ENCODE data around the gene TCF4.

DNA sequence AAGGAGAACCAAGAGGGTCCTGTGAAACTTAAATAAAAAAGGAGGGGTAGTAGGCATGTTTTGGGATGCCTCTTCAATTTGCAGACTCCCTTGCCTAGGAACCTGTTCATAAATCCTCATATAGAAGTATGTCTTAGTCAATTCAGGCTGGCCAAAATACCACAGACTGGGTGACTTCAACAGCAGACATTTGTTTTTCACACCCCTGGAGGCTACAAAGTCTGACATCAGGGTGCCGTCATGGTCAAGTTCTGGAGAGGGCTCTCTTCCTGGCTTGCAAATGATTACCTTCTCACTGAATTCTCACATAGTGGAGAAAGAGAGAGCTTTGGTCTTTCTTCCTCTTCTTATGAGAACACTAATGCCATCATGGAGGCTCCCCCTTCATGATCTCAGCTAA is 4.1 kb upstream of the TCF4 start:
- TF ChIP-seq, protein P1, sequence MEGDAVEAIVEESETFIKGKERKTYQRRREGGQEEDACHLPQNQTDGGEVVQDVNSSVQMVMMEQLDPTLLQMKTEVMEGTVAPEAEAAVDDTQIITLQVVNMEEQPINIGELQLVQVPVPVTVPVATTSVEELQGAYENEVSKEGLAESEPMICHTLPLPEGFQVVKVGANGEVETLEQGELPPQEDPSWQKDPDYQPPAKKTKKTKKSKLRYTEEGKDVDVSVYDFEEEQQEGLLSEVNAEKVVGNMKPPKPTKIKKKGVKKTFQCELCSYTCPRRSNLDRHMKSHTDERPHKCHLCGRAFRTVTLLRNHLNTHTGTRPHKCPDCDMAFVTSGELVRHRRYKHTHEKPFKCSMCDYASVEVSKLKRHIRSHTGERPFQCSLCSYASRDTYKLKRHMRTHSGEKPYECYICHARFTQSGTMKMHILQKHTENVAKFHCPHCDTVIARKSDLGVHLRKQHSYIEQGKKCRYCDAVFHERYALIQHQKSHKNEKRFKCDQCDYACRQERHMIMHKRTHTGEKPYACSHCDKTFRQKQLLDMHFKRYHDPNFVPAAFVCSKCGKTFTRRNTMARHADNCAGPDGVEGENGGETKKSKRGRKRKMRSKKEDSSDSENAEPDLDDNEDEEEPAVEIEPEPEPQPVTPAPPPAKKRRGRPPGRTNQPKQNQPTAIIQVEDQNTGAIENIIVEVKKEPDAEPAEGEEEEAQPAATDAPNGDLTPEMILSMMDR (IDR thresholded peaks at IDR 0.05): no peak
- TF ChIP-seq POLR2A (IDR thresholded peaks at IDR 0.05): no peak

Data from suprapubic skin (tissue), 3 donors.